NCI-H1930 (cell line): Measurements from ENCODE around the gene IRX4.

Experiments
- DNase-seq, 2 experiments: peaks; one replicate each; lab custom pipeline; 2025; lab: John Stamatoyannopoulos, UW

Gene IRX4

GRCh38 chr5:1836176-1836890 is 46.4 kb downstream of the IRX4 start:
- DNase-seq = no peak

GRCh38 chr5:1835431-1835830 is 47.3 kb downstream of the IRX4 start:
- no peak for DNase-seq

- DNase-seq = no peak
Observed at GRCh38 chr5:1834721-1835429, 47.9 kb downstream of the IRX4 start.

- no peak for DNase-seq
Observed at GRCh38 chr5:1834022-1834551, 48.6 kb downstream of the IRX4 start.

- no peak for DNase-seq
Observed at GRCh38 chr5:1833264-1834021, 49.3 kb downstream of the IRX4 start.

- no peak for DNase-seq
Observed at GRCh38 chr5:1832511-1833250, 50.0 kb downstream of the IRX4 start.

- no peak for DNase-seq
Observed at GRCh38 chr5:1831677-1832313, 50.9 kb downstream of the IRX4 start.

GRCh38 chr5:1831257-1831656 is 51.5 kb downstream of the IRX4 start:
- no peak for DNase-seq

- DNase-seq = no peak
Observed at GRCh38 chr5:1830571-1831228, 52.0 kb downstream of the IRX4 start.

GRCh38 chr5:1827886-1828397 is 54.8 kb downstream of the IRX4 start:
- DNase-seq = no peak
